Measurements from ENCODE around the gene GZMM. TPM values are rescaled to one million over a fixed set of nuclear protein-coding genes. Genes with fewer than 3 reads are reported as not detected.
A peak's percentile ranks its signal among the peaks of the same experiment; 100 is the strongest.

Gene GZMM
- total and polyA plus RNA-seq, 2 experiments from 2014 or later, result not detected

DNA sequence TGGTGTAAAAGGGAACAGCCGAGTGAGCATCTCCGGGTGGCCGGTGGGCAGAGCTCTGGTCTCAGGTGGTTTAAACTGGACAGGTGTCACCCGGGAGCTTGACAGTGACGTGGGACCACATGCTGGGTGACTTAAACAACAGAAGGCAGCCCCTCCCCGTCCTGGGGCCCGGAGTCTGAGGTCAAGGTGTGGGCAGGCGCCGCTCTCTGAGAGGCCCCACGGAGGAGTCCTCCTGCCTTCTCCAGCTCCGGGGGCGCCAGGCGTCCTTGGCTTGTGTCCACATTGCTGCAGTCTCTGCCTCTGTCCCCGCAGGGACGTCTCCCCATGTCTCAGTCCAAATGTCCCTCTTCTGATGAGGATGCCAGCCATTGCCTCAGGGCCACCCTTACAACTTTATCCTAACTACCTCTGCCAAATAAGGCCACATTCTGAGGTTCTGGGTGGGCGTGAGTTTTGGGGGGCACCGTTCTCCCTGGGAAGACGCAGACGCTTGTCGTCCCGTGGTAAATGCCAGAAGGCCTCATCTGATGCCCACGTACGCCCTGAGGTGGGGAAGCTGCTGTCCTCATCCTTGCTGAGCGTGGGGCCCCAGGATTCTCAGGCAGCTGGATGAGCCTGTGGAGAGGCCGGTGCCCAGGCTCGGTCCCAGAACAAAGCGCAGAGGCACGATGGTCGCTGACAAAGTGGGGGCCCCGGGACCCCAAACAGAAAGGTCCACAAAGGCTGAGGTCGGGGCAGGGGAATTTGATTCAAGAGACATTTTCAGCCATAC, 12.9 kb downstream of the GZMM start:
- Histone ChIP-seq H3K9me2 (replicated peaks; ENCODE audit: insufficient read depth) (no peaks in the 10 kb centered on the region), H3K4me2 (no peak overlapping the region), H3K36me3 (replicated peaks; ENCODE audit: insufficient read depth, low read depth) (no peaks in the 10 kb centered on the region), H3K4me3 (no peak overlapping the region), H2AFZ (no peak overlapping the region), H3K4me1 (ENCODE audit: insufficient read depth) (peaks cover 12% of the 10 kb centered on the region), H3K9me3 (ENCODE audit: low read depth) (no peaks in the 10 kb centered on the region), H4K20me1 (ENCODE audit: insufficient read depth, poor library complexity, severe bottlenecking) (no peaks in the 10 kb centered on the region), H3K79me2 (no peaks in the 10 kb centered on the region), H3K27ac (no peak overlapping the region), H3K27me3 (no peaks in the 10 kb centered on the region)
- TF ChIP-seq EZH2 (IDR thresholded peaks at IDR 0.05; ENCODE audit: borderline replicate concordance) (no peak), EZH2phosphoT487 (IDR thresholded peaks at IDR 0.05; ENCODE audit: low read depth, severe bottlenecking, unreplicated experiment) (no peak)
- TF ChIP-seq, protein P1, sequence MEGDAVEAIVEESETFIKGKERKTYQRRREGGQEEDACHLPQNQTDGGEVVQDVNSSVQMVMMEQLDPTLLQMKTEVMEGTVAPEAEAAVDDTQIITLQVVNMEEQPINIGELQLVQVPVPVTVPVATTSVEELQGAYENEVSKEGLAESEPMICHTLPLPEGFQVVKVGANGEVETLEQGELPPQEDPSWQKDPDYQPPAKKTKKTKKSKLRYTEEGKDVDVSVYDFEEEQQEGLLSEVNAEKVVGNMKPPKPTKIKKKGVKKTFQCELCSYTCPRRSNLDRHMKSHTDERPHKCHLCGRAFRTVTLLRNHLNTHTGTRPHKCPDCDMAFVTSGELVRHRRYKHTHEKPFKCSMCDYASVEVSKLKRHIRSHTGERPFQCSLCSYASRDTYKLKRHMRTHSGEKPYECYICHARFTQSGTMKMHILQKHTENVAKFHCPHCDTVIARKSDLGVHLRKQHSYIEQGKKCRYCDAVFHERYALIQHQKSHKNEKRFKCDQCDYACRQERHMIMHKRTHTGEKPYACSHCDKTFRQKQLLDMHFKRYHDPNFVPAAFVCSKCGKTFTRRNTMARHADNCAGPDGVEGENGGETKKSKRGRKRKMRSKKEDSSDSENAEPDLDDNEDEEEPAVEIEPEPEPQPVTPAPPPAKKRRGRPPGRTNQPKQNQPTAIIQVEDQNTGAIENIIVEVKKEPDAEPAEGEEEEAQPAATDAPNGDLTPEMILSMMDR (IDR thresholded peaks at IDR 0.05; ENCODE audit: poor library complexity), result no peak
- DNase-seq (ENCODE audit: low spot score), result no peak
- 84% methylated on average over 30 of the region's 31 CpGs for WGBS (ENCODE audit: low lambda C conversion rate, missing lambda C conversion rate)

DNA sequence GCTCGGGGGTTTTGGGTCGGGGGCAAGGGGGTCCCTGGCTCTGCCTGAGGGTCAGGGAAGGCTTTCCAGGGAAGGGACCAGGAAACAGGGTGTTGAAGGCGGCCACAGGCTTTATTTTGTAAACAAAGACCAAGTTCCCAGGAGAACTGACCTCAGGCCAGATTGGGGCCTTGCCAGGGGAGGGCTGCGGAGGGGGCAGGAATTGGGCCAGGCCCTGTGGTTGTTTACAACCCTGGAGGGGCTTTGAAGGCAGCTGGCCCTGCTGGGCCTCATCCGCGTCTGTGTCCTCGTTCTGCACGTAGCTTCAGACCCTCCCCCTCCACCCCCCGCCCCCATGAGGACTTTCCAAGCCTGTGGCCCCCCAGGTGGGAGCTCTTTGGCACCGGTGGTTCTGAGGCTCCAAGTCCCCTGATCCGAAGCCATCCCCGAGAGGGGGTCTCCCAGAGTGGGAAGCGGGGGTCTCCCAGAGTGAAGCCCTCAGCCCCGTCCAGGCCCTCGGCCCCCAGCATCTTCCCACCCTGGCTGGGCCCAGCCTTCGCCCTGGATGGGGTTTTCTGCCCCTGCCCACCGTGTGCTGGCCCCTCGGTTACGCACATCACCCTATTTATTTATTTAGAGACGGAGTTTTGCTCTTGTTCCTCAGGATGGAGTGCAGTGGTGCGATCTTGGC, 15.1 kb downstream of the GZMM start:
- no peak for DNase-seq (ENCODE audit: low spot score)
- Histone ChIP-seq H2AFZ (no peak overlapping the region), H3K27me3 (no peaks in the 10 kb centered on the region), H3K4me3 (no peak overlapping the region), H3K27ac (peak overlapping the region; percentile 48), H3K4me2 (no peak overlapping the region), H3K79me2 (no peaks in the 10 kb centered on the region), H3K9me3 (ENCODE audit: low read depth) (no peaks in the 10 kb centered on the region), H3K4me1 (ENCODE audit: insufficient read depth) (peaks cover 12% of the 10 kb centered on the region), H4K20me1 (ENCODE audit: insufficient read depth, poor library complexity, severe bottlenecking) (no peaks in the 10 kb centered on the region), H3K9me2 (replicated peaks; ENCODE audit: insufficient read depth) (no peaks in the 10 kb centered on the region), H3K36me3 (replicated peaks; ENCODE audit: insufficient read depth, low read depth) (no peaks in the 10 kb centered on the region)
- TF ChIP-seq EZH2 (IDR thresholded peaks at IDR 0.05; ENCODE audit: borderline replicate concordance) (no peak), EZH2phosphoT487 (IDR thresholded peaks at IDR 0.05; ENCODE audit: low read depth, severe bottlenecking, unreplicated experiment) (no peak)
- TF ChIP-seq, protein P1 (IDR thresholded peaks at IDR 0.05; ENCODE audit: poor library complexity), result no peak
- WGBS (ENCODE audit: low lambda C conversion rate, missing lambda C conversion rate), result 67% methylated on average over 18 of the region's 21 CpGs

DNA sequence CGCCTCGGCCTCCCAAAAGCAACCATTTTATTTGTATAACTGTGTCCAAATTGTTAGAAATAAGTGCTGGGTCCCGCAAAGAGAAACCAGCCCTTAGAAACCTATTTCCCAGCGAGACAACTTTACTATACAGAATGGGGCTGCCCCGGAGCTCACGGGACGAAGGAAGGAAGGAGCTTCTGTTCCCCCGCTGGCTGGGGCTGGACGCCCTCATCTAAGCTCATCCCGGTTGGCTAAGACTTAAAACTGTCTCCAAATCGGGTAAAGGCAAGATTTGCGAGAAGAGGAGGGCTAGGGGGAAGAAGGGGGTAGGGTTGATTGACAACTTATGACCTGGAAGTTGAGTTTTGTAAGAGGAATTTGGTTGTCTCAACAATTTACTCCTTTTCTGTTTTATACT, 16.3 kb downstream of the GZMM start:
- Histone ChIP-seq H3K9me3 (ENCODE audit: low read depth) (no peaks in the 10 kb centered on the region), H3K27me3 (no peaks in the 10 kb centered on the region), H3K79me2 (no peaks in the 10 kb centered on the region), H3K36me3 (replicated peaks; ENCODE audit: insufficient read depth, low read depth) (no peaks in the 10 kb centered on the region), H3K9me2 (replicated peaks; ENCODE audit: insufficient read depth) (no peaks in the 10 kb centered on the region), H4K20me1 (ENCODE audit: insufficient read depth, poor library complexity, severe bottlenecking) (no peaks in the 10 kb centered on the region), H3K27ac (no peak overlapping the region), H2AFZ (no peak overlapping the region), H3K4me2 (no peak overlapping the region), H3K4me3 (no peak overlapping the region), H3K4me1 (ENCODE audit: insufficient read depth) (peaks cover 12% of the 10 kb centered on the region)
- DNase-seq (ENCODE audit: low spot score), result no peak
- 85% methylated on average over 12 of the region's 12 CpGs for WGBS (ENCODE audit: low lambda C conversion rate, missing lambda C conversion rate)
- TF ChIP-seq EZH2phosphoT487 (IDR thresholded peaks at IDR 0.05; ENCODE audit: low read depth, severe bottlenecking, unreplicated experiment) (no peak), EZH2 (IDR thresholded peaks at IDR 0.05; ENCODE audit: borderline replicate concordance) (no peak)
- TF ChIP-seq, protein P1 (IDR thresholded peaks at IDR 0.05; ENCODE audit: poor library complexity), result no peak
